ENCODE data around the gene MCEMP1.

Gene MCEMP1

DNA sequence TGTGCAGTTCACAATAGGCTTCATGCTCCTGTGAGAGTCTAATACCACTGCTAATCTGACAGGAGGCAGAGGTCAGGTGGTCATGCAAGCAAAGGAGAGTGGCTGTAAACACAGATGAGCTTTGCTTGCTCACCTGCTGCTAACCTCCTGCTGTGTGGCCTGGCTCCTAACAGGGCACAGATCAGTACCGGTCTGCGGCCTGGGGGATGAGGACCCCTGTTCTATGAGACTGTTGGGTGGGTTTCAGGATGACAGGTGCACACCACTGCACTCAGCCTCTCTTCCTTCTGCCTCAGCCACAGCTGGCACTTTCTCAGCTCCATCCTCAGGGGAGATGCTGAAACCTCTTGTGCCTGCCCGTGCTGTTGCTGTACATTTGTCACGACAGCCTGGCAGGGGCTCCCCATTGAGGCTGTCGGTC lies 45.4 kb downstream of the MCEMP1 start:
- no peaks in the 10 kb centered on the region for H3F3A ChIP-seq (ENCODE audit: insufficient read depth)
- no peaks in the 10 kb centered on the region for H3K79me2 ChIP-seq (ENCODE audit: insufficient read depth, low read length)
- H3K4me2 ChIP-seq (ENCODE audit: low read depth, low read length, poor library complexity, severe bottlenecking): no peak overlapping the region
- no peaks in the 10 kb centered on the region for H3K9me2 ChIP-seq (replicated peaks; ENCODE audit: insufficient read depth, low read length)
- no peaks in the 10 kb centered on the region for H3K36me3 ChIP-seq (ENCODE audit: low read length)
- no peak overlapping the region for H2AFZ ChIP-seq (ENCODE audit: low read depth, low read length, severe bottlenecking)
- no peaks in the 10 kb centered on the region for H3K27me3 ChIP-seq (ENCODE audit: low read length)
- no peak overlapping the region for H3K27ac ChIP-seq (ENCODE audit: low read depth, low read length)
- no peak overlapping the region for H3K9ac ChIP-seq (ENCODE audit: low read length)
- TF ChIP-seq EZH2phosphoT487 (conservative IDR thresholded peaks at IDR 0.05; ENCODE audit: low read length): no peak
- TF ChIP-seq, protein P1, sequence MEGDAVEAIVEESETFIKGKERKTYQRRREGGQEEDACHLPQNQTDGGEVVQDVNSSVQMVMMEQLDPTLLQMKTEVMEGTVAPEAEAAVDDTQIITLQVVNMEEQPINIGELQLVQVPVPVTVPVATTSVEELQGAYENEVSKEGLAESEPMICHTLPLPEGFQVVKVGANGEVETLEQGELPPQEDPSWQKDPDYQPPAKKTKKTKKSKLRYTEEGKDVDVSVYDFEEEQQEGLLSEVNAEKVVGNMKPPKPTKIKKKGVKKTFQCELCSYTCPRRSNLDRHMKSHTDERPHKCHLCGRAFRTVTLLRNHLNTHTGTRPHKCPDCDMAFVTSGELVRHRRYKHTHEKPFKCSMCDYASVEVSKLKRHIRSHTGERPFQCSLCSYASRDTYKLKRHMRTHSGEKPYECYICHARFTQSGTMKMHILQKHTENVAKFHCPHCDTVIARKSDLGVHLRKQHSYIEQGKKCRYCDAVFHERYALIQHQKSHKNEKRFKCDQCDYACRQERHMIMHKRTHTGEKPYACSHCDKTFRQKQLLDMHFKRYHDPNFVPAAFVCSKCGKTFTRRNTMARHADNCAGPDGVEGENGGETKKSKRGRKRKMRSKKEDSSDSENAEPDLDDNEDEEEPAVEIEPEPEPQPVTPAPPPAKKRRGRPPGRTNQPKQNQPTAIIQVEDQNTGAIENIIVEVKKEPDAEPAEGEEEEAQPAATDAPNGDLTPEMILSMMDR (IDR thresholded peaks at IDR 0.05; ENCODE audit: insufficient read depth, low read length, poor library complexity, severe bottlenecking): no peak
- no peaks in the 10 kb centered on the region for H4K20me1 ChIP-seq (ENCODE audit: low read depth, low read length)
- H3K4me3 ChIP-seq (ENCODE audit: insufficient read depth, low read length, poor library complexity, severe bottlenecking): no peak overlapping the region
- no peaks in the 10 kb centered on the region for H3K9me3 ChIP-seq (ENCODE audit: insufficient read depth, low read length)

DNA sequence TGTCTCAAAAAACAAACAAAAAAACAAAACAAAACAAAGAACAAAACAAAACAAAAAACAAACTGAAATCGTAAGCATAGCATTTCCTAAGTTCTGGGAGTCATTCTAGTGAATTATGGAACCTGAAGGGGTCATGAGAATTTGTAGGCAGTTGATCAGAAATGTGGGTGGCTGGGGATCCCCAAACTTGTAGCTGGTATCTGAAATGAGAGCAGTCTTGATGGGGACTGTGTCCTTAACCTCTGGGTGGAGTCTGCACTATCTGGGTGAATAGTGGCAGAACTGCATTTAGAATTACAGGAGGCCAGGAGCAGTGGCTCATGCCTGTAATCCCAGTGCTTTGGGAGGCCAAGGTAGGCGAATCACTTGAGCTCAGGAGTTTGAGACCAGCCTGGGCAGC lies 48.9 kb downstream of the MCEMP1 start:
- Histone ChIP-seq H3F3A (ENCODE audit: insufficient read depth) (no peaks in the 10 kb centered on the region), H3K9me2 (replicated peaks; ENCODE audit: insufficient read depth, low read length) (no peaks in the 10 kb centered on the region), H2AFZ (ENCODE audit: low read depth, low read length, severe bottlenecking) (no peak overlapping the region), H3K36me3 (ENCODE audit: low read length) (no peaks in the 10 kb centered on the region), H3K9me3 (ENCODE audit: insufficient read depth, low read length) (no peaks in the 10 kb centered on the region), H3K9ac (ENCODE audit: low read length) (no peak overlapping the region), H3K27me3 (ENCODE audit: low read length) (no peaks in the 10 kb centered on the region), H3K79me2 (ENCODE audit: insufficient read depth, low read length) (no peaks in the 10 kb centered on the region), H3K4me2 (ENCODE audit: low read depth, low read length, poor library complexity, severe bottlenecking) (no peak overlapping the region), H3K27ac (ENCODE audit: low read depth, low read length) (no peak overlapping the region), H4K20me1 (ENCODE audit: low read depth, low read length) (no peaks in the 10 kb centered on the region), H3K4me3 (ENCODE audit: insufficient read depth, low read length, poor library complexity, severe bottlenecking) (no peak overlapping the region)
- no peak for TF ChIP-seq EZH2phosphoT487 (conservative IDR thresholded peaks at IDR 0.05; ENCODE audit: low read length)
- TF ChIP-seq, protein P1 (IDR thresholded peaks at IDR 0.05; ENCODE audit: insufficient read depth, low read length, poor library complexity, severe bottlenecking): no peak

DNA sequence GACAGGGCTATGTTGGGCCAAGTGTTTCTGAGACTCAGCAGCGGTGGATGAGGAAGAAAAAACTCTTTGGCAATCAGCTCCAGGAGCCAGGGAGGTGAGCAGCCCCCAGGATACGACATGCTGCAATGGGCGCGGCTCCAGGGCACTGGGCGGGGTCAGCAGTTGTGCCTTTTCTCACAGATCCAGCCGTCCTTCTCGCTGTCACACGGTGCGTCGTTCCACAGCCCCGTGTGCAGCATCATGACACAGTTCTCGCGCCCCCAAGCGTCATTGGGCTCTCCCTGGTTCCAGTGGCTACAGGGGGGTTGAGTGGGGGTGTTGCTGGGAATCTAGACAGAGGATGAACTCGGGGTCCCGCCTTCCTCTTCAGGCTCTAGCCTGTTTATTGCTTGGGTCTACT lies 52.3 kb downstream of the MCEMP1 start:
- H3K79me2 ChIP-seq (ENCODE audit: insufficient read depth, low read length): no peaks in the 10 kb centered on the region
- no peaks in the 10 kb centered on the region for H3K27me3 ChIP-seq (ENCODE audit: low read length)
- no peak overlapping the region for H3K27ac ChIP-seq (ENCODE audit: low read depth, low read length)
- H3K36me3 ChIP-seq (ENCODE audit: low read length): no peaks in the 10 kb centered on the region
- no peak overlapping the region for H3K4me3 ChIP-seq (ENCODE audit: insufficient read depth, low read length, poor library complexity, severe bottlenecking)
- H3F3A ChIP-seq (ENCODE audit: insufficient read depth): no peaks in the 10 kb centered on the region
- H3K4me2 ChIP-seq (ENCODE audit: low read depth, low read length, poor library complexity, severe bottlenecking): no peak overlapping the region
- H3K9me3 ChIP-seq (ENCODE audit: insufficient read depth, low read length): no peaks in the 10 kb centered on the region
- no peak for TF ChIP-seq EZH2phosphoT487 (conservative IDR thresholded peaks at IDR 0.05; ENCODE audit: low read length)
- TF ChIP-seq, protein P1 (IDR thresholded peaks at IDR 0.05; ENCODE audit: insufficient read depth, low read length, poor library complexity, severe bottlenecking): no peak
- no peaks in the 10 kb centered on the region for H3K9me2 ChIP-seq (replicated peaks; ENCODE audit: insufficient read depth, low read length)
- H3K9ac ChIP-seq (ENCODE audit: low read length): no peak overlapping the region
- H4K20me1 ChIP-seq (ENCODE audit: low read depth, low read length): no peaks in the 10 kb centered on the region
- no peak overlapping the region for H2AFZ ChIP-seq (ENCODE audit: low read depth, low read length, severe bottlenecking)

Measured in SU-DHL-6 (cell line).